ENCODE data around the gene MNDA.

MNDA gene

DNA sequence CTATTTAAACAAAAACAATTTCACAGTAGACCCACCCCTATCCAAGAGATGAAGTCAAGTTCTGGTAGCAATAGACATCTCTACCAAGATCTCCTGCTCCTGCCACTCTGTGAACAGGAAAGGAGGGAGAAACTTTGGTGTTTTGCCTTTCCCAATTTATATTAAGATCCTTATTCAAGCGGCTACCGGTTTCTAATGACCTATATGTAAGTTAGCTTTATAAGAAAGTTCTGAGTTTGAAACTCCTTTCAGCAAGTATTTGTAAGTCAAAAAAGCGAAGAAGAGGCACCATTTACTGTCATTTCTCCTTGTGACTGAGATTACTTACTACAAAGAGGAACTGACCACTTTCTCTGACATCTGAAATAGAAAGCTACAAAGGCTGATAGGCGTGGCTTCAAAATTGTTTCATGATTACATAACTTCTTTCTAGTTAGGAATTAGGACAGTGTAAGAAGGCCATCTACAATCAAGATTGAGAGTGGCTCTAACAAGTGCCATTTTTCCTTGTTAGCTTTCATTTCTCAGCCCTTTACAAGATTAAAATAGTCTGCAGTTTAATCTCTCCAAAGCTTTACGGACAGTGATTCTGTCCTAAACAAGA, at the start of gene MNDA:
MNDA (plus strand) TSS at position 448 of the 604 bp plus-strand sequence. CDS start 10,803 bp downstream, outside the sequence.
- no peak for DNase-seq

DNA sequence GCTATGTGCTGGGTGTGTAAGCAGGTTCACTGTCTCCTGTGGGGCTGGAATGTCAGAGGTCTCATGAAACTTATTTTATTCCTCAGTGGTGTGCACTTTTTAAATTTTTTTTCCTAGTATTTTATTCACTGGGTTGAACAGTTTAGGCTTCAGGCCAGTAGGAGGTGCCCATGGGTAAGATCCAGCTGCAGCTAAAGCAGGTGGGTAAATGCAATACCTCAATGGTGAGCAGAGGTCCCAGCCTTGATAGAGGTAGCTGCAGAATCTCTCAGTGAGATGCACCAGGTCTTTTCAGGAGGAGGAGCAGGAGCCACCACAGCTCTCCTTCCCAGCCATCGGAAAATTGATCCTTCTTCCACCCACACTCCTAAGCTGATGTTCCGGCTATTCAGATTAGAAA, 37.5 kb upstream of the MNDA start:
- no peak for DNase-seq

DNA sequence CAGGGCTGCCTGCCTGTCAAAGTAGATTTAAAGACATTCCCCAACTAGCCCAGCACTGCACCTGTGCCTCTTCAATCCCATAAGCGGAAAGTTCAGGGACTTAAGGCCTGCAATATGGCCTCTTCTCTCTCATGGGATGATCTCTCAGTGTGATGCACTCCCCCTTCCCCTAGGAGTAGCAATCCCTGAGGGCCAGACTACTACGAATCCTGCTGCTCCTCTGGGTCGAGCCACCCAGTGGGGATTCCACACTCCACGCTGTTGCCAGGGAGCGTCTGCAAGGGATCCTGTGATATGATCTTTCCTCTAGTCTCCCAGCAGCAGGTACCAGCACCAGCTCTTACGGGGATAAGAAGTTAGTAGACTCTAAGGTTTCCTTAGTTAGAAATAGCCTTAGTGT, 36.9 kb upstream of the MNDA start:
- no peak for DNase-seq

DNA sequence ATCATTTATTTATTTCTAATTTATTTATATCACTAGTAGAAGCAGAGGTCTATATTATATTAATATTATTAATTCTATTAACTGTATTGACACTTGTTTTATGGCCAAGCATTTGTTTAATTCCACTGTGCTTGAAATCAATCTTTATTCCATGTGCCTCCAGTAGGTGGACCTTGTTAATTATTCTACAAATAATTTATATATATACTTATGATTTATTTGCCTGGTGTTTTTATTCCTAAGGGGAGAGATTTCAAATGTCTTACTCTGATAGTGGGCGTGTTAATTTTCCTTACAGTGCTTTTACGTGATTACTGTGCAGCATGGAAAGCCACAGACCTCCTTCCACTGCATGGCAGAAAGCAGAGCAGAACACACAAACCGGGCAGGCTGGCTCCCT, 32.6 kb upstream of the MNDA start:
- DNase-seq = no peak

DNA sequence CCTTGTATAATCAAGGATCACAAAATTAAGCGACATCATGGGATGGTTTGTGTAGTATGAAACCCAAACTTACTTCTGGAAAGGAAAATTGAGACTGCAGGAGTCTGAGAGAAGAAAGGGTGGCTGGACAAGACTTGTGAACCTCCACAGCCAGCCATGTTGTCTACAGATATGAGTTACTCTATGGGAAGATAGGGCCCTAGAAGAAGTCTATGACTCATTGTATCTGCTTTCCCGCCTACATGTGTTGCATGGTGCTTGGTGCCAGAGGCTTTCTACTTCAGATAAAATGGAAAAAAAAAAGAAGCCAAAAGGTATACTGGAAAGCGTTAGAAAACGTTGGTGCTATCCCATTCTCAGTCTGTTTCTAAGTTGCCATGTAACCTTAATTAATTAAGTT, 31.5 kb upstream of the MNDA start:
- no peak for DNase-seq

DNA sequence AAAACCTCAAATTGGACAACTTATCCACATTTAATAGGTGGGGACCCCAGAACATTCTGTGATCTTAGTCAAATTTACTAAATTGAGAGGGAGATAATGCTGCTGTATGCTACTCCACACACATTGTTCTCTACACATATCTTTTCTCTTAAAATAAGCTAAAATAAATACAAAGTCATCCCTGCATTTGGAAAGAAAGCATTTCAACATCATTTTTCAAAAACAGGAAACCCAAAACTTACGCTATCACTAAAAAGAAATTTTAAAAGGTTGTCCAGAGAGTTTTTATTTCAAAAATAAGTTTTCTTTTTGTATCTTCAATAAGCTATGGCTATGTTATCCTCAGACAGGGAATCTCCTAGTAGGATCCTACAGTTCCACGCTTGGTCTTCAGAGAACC, 30.6 kb upstream of the MNDA start:
- no peak for DNase-seq

DNA sequence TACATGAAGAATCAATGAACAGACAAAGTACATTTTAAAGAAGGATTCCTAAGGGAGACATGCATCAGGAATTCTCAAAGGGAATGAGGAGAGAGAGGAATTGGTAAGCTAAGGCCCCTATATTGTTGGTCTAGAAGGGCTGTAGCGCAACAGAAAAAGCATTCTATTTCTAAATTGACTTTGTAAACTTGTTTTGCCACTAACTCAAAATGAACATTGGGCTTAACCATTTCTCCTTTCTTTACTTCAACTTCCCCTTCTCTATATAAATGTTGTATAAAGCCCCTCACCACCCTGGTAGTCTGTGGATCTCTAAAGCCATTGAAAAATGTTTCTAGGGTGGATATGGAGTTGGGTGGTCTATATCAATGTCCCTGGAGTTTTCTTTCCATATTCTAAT, 29.8 kb upstream of the MNDA start:
- DNase-seq = no peak

DNA sequence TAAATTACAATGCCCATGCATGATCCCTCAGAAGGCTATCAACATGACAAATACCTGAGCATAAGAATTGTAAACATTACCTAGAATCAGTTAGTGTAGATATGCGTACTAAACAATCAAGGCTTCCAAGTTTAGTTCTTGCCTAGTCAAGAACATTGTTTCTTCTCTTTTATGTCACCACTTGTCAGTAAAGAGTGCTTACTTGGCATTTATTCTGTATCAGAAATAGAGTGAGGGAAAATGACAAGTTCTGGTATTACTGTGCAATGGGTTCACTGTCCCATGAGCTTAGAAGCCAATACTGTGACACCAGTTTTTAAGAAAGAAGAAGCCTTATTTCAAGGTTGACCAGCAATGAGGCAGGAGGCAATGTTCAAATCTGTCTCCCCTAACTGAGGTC, 27.5 kb upstream of the MNDA start:
- no peak for DNase-seq

DNA sequence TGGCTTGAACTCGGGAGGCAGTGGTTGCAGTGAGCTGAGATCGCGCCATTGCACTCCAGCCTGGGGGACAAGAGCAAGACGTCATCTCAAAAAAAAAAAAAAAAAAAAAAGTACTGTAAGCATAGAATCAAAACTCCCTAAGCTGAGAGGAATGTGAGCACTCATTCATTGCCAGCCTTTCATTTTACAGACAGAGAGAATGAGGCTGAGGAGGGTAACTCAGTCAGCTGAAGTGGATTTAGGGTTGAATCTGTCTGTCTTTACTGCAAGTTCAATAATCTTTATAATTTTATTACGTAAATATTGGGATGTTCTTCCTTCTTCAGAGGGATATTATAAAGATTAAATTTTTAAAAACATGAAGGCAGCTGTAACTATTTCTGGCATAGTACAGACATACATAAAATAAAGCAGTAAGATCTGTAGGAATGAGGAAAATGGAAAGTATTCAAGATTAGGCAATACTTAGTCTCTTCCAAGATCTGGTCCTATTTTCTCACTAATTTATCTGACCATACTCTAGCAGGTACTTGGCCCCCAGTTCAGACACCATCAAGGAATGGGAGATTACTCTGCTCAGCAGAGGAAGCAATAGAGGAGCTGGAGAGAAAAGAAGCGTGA, 24.1 kb upstream of the MNDA start:
- DNase-seq = no peak

DNA sequence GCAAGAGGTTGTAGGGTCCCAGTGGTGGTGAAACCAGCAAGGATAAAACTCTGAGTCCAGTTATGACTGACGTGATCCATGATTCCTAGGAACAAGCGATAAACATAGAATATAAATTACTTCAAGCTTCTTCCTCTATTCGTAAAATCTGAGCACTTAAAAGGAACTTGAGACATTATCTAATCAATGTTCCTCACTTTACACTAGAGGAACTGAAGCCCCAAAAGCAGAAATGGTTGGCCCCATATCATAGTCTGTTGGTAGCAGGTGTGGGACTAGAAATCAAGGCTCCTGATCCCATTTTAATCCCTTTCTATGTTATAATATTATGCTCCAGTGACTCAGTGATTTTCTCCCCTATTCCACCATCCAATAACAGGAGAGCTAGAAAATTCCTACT, 21.9 kb upstream of the MNDA start:
- no peak for DNase-seq

DNA sequence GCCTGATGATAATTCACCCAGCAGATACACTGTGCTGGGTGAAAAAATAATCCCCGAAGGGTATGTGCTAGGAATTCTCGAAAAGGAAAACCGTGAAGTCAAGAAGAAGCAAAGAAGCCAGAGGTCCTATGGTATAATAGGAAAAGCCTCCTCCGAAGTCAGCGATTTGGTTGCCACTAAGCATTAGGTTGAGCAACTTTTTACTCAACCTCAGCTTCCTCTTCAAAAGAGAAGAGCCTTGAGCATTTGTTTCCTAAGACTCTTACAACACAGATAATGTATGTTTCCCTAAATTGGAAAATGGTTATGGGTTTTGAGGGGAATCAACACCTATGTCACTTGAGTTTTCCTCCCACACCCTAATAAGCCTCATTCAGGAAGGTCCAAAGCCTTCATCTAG, 21.3 kb upstream of the MNDA start:
- no peak for DNase-seq

DNA sequence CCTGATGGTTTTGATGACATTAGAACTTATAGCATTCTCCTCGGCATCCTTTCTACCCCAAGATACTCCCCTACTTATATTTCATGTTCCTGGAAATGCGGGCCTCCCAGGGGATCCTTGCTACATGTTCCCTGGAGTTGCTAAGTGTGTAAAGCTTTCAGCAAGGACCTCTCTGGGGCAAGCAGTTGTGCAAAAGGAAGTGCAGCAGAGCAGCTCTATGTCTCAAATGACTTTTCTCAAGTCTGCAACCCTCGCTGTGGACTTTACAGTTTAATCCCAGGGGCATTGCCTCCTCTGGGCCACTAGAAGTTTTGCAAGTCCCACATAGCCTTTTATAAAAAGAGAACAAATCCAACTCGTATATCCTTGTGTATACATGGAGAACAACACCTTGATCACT, 20.8 kb upstream of the MNDA start:
- no peak for DNase-seq

DNA sequence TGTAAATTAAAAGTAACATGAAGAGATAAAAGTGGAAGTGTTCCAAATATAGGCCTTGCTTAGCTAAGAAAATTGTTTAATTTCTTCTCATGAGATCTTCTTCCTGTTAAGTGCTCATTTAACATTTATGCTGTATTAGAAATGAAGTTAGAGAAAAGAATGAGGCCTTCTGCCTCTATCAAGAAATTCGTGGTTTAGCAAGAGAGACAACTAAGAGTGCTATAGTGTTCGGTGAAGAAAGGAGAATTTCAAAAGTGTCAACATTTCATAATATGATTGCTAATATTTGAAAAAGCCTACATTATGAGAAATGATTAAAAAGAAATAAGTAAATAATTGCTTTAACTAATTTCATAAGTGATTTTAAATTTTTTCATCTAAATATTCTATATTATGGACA, 18.8 kb upstream of the MNDA start:
- no peak for DNase-seq

DNA sequence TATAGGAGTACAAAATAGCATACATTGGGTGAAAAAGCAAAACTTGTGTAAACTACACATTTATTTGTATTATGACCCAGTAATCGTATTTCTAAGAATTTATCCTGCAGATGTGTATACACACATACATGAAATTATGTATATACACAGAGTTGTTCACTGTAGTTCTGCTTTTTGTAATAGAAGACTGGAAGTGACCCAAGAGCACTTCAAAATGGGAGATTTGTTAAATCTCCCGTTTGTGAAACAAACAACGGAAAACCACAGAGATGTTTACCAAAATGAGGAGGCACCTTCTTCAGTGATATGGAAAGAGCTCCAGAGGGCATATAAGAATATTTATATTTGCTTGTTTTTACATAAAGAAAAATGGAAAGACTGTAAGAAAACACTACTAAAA, 18.0 kb upstream of the MNDA start:
- no peak for DNase-seq

DNA sequence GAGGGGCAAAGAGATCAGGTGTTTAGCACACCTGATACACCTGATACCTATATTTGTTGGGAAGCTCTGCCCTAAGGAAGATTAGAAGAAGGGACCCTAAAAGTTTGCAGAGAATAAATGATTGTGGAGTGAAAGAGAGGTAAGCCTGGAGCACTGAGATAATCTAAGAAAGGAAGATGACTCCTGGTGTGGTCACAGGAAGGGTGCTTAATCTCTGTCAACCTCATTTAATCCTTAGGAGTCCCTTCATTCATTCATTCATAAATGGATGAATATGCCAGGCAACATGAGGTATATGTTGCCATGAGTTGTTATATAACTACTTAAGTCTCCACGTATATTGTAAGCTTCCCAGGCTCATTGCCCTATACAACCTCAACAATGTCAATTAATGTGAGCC, 16.2 kb upstream of the MNDA start:
- no peak for DNase-seq

DNA sequence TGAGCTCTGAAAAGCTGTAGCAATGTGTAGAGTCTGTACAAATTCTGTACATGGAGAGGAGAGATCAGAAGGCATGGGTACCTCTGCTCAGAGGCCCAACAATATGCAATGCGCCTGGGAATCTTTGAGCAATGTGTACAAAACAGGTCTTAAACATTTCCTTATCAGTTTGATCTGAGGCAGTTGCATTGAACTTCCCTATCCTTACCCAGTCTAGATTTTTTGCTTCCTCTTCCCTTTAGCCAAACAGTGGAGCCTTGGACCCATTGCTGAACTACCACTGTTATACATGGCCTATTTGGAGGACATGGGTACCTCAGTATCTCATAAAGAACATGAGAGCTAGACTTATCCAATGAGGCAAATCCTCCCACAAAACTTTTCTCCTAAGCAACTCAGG, 12.6 kb upstream of the MNDA start:
- DNase-seq = no peak

DNA sequence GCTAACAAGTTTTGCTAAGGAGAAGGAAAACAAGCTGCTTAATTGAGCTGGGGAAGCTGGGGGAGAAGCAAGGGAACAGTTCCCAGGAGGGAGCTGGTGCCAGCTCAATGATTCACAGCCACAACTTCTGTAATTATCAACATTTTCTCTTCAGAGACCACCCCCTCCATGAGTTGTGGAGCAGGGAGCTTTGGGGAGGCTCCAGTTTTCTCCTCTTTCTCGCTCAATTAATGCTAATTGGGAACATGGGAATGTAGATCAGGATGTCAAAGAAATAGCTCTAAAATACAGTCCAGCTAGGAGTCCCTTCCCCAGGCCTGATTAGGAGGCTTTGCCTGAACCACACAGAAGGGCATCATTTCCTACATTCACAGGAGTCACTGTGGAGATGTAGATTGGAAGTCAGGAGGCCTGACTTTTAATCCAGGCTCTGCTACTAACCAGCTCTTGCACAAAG, 12.1 kb upstream of the MNDA start:
- DNase-seq = no peak

DNA sequence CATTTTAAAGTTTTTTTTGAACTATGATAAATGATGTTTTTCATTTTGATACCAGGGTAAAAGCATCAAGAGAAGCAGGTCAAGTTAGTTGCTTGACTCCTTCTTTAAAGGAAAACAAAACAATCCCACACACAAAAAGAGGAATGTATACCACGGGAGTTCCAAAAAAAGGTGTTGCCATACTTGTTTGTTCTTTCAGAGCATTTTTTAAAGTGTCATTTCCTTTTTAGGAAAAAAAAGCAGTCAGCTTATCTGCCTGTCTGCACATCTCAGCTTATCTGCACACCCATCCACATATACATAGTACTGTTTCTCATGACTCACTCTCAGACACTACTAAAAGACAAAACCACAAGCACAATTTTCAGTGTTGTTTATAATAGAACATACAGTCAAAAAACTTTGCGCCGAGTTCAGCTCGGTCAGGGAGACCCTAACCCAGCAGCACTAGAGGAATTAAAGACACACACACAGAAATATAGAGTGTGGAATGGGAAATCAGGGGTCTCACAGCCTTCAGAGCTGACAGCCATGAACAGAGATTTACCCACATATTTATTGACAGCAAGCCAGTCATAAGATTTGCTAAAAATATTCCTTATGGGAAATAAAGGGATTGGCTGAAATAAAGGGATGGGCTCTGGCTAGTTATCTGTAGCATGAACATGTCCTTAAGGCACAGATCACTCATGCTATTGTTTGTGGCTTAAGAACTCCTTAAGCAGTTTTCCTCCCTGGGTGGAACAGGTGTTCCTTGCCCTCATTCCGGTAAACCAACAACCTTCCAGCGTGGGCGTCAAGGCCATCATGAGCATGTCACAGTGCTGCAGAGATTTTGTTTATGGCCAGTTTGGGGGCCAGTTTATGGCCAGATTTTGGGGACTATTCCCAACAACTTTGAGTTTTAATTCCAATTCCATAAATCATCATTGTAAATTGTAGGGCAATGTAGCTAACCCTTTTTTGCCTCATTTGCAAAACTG, 11.4 kb upstream of the MNDA start:
- DNase-seq = no peak

DNA sequence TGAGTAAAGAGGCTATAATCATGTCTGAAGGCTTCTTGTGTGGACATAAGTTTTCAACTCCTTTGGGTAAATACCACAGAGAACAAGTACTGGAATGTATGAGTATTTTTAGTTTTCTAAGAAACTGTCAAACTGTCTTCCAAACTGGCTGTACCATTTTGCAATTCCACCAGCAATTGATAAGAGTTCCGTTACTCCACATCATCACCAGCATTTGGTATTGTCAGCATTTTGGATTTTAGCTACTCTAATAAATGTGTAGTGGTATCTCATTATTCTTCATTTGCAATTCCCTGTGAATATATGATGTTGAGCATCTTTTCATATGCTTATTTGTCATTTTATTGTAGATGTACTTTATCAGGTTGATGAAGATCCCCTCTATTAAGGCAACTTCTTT, 9.4 kb upstream of the MNDA start:
- DNase-seq = no peak

DNA sequence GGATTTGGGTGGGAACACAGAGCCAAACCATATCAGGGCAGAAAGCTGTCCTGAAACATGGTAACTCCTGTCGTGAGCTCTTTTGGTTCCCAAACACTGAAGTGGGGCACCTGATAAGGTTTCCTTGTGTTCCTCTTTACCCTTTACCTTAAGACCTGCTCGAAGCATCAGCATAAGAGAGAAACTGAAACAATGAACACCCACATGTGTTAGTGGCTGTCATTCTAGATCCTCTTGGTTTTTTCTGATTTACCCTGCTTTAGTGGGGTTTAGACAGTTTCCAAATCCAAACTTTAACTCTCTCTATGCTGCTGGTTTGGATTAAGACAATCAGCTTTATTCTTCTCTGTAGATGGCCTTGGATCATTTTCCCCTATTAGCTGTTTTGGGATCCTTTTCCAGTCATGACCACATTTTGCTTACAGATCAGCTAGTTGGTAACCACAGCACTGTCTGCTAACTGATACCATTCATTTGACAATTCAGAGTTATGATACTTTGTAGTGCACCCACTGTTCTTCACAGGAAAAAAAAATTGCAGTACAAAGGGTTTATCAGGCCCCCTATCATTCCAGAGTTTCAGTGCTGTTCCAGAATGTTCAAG, 975 bp upstream of the MNDA start:
- DNase-seq = no peak

DNA sequence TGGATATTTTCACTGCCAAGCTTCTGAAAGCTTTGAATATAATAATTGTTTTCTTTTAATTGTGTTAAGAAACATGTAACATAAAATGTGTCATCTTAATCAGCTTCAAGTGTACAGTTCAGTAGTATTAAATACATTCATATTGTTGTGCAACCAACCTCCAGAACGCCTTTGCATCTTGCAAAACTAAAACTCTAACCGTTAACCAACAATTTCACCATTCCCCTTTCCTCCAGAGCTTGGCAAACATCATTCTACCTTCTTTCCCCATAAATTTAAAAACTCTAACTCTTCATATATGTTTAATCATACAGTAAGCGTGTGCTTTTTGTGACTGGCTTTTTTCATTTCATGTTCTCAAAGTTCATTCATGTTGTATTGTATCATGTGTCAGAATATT, 2.1 kb downstream of the MNDA start:
- no peak for DNase-seq

DNA sequence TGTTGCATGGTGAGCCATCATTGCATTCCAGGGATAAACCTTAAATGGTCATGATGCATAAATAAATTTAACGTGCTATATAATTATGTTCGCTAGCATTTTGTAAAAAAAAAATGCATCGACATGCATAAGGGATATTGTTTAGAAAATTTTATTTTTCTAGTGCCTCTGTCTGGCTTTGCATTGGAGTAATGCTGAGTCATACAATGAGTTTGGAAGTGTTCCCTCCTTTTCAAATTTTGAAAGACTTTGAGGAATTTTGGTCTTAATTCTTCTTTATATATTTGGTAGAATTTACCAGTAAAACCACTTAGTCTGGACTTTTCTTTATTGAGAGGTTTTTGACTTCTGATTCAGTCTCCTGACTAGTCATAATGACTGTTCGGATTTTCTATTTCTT, 4.9 kb downstream of the MNDA start:
- DNase-seq = no peak

DNA sequence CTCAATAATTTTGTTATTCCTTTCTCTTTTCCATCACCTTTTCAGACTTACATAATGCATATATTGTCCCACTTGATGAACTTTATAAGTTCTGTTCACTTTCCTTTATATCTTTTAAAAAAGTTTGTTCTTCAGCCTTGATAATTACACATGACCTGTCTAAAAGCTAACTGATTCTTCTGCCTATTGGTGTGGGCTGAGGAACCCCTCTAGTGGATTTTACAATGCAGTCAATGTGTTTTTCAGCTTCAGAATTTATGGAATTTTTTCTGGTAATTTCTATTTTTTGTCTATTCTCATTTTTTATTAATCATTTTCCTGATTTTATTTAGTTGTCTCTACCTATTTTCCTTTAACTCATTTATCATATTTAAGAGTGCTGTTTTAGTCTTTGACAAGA, 7.5 kb downstream of the MNDA start:
- no peak for DNase-seq

DNA sequence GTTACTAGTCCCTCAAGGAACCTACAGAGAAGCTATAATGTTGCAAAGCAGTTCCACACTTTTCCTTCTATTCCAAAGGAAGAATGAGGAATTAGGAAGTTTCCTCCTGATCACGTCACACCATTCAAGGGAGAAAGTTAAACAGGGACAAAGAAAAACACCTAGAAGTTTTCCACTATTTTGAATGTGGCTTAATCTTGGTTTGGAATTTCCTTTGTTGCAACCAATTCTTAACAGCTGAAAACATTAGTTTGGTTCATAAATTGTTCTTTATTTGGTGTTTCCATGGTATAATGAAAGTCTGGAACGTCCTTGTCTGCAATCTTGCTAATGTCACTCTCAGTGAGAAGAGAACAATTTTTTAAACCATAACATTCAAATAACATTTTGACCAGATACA, 8.4 kb downstream of the MNDA start:
- no peak for DNase-seq

Data from left hindlimb (tissue), 1 donor.